ENCODE results near the gene STPG1.
A peak's percentile ranks its signal among the peaks of the same experiment; 100 is the strongest.

The STPG1 gene

GRCh38 chr1:24418898-24419628, 5.5 kb upstream of the STPG1 start:
- TF ChIP-seq SPI1 (IDR thresholded peaks at IDR 0.05; ENCODE audit: borderline replicate concordance, low read depth) = peak; percentile 89
- TF ChIP-seq POLR2AphosphoS5 (IDR thresholded peaks at IDR 0.05; ENCODE audit: low read depth) = no peak
- peak in 1 of 2 experiments; percentile 86 for DNase-seq (ENCODE audit: low read depth in 1 of 2, low spot score in 1 of 2)
- Histone ChIP-seq H3K27me3 (ENCODE audit: insufficient read depth, poor library complexity, severe bottlenecking) (no peaks in the 10 kb centered on the region), H3K4me3 (replicated peaks; ENCODE audit: insufficient read depth, low read length) (no peak overlapping the region), H3K27ac (replicated peaks) (peak overlapping the region; percentile 58)

GRCh38 chr1:24417681-24418080, 4.1 kb upstream of the STPG1 start:
- peak overlapping the region; percentile 60 for H3K27ac ChIP-seq (replicated peaks)
- no peaks in the 10 kb centered on the region for H3K27me3 ChIP-seq (ENCODE audit: insufficient read depth, poor library complexity, severe bottlenecking)
- H3K4me3 ChIP-seq (replicated peaks; ENCODE audit: insufficient read depth, low read length) = no peak overlapping the region
- TF ChIP-seq GABPA (IDR thresholded peaks at IDR 0.05; ENCODE audit: low read depth) (no peak), REST (IDR thresholded peaks at IDR 0.05; ENCODE audit: insufficient replicate concordance, low read depth) (no peak), POLR2AphosphoS5 (IDR thresholded peaks at IDR 0.05; ENCODE audit: low read depth) (no peak), CTCF (IDR thresholded peaks at IDR 0.05; ENCODE audit: insufficient read depth, low read length) (no peak), SPI1 (IDR thresholded peaks at IDR 0.05; ENCODE audit: borderline replicate concordance, low read depth) (no peak)
- no peak for DNase-seq (ENCODE audit: low read depth in 1 of 2, low spot score in 1 of 2)

- Histone ChIP-seq H3K27ac (replicated peaks) (peak overlapping the region; percentile 60), H3K27me3 (ENCODE audit: insufficient read depth, poor library complexity, severe bottlenecking) (no peaks in the 10 kb centered on the region), H3K4me3 (replicated peaks; ENCODE audit: insufficient read depth, low read length) (peak overlapping the region; percentile 66)
- peak in 1 of 2 experiments; percentile 58 for DNase-seq (ENCODE audit: low read depth in 1 of 2, low spot score in 1 of 2)
- TF ChIP-seq POLR2AphosphoS5 (IDR thresholded peaks at IDR 0.05; ENCODE audit: low read depth) (no peak), GABPA (IDR thresholded peaks at IDR 0.05; ENCODE audit: low read depth) (no peak), SPI1 (IDR thresholded peaks at IDR 0.05; ENCODE audit: borderline replicate concordance, low read depth) (no peak), CTCF (IDR thresholded peaks at IDR 0.05; ENCODE audit: insufficient read depth, low read length) (no peak), REST (IDR thresholded peaks at IDR 0.05; ENCODE audit: insufficient replicate concordance, low read depth) (no peak)
These were observed 3.2 kb upstream of the STPG1 start for GRCh38 chr1:24416666-24417391.

- Histone ChIP-seq H3K27ac (replicated peaks) (peak overlapping the region; percentile 60), H3K4me3 (replicated peaks; ENCODE audit: insufficient read depth, low read length) (peak overlapping the region; percentile 66), H3K27me3 (ENCODE audit: insufficient read depth, poor library complexity, severe bottlenecking) (no peaks in the 10 kb centered on the region)
- DNase-seq (ENCODE audit: low read depth in 1 of 2, low spot score in 1 of 2) = peak in 1 of 2 experiments; percentile 15
- no peak for TF ChIP-seq SPI1 (IDR thresholded peaks at IDR 0.05; ENCODE audit: borderline replicate concordance, low read depth)
- no peak for TF ChIP-seq POLR2AphosphoS5 (IDR thresholded peaks at IDR 0.05; ENCODE audit: low read depth)
- TF ChIP-seq REST (IDR thresholded peaks at IDR 0.05; ENCODE audit: insufficient replicate concordance, low read depth) = no peak
- no peak for TF ChIP-seq CTCF (IDR thresholded peaks at IDR 0.05; ENCODE audit: insufficient read depth, low read length)
- no peak for TF ChIP-seq GABPA (IDR thresholded peaks at IDR 0.05; ENCODE audit: low read depth)
These were observed 2.5 kb upstream of the STPG1 start for GRCh38 chr1:24415910-24416665.
